GM18499 (cell line): ENCODE data around the gene TNRC6A.
"Not testable (repeated sequence)": the region's sequence is repeated elsewhere in the genome, so short reads cannot be mapped to it uniquely, and the experiment has no call there.

Source experiments
- ATAC-seq: cut with Tn5 transposase; IDR thresholded peaks from one replicate; pipeline ENCODE4 v1.9.1; 2021; ENCODE audit warnings: moderate number of reproducible peaks; ENCODE audit not compliant: insufficient read depth, unreplicated experiment

TNRC6A gene

GRCh38 chr16:24807301-24807700 lies 77.8 kb downstream of the TNRC6A start:
- ATAC-seq: no peak

- ATAC-seq: no peak
Observed at GRCh38 chr16:24810951-24811843, 81.7 kb downstream of the TNRC6A start.

- not testable (repeated sequence) for ATAC-seq
Observed at GRCh38 chr16:24812813-24813212, 83.4 kb downstream of the TNRC6A start.

GRCh38 chr16:24815021-24815420 lies 85.6 kb downstream of the TNRC6A start:
- ATAC-seq: no peak

GRCh38 chr16:24816688-24817087 lies 87.2 kb downstream of the TNRC6A start:
- no peak for ATAC-seq

- no peak for ATAC-seq
Observed at GRCh38 chr16:24819462-24820040, 90.1 kb downstream of the TNRC6A start.

- ATAC-seq: no peak
Observed at GRCh38 chr16:24820522-24820921, 91.1 kb downstream of the TNRC6A start.

GRCh38 chr16:24821129-24821528 lies 91.7 kb downstream of the TNRC6A start:
- no peak for ATAC-seq

- no peak for ATAC-seq
Observed at GRCh38 chr16:24822542-24822941, 93.1 kb downstream of the TNRC6A start.

GRCh38 chr16:24822974-24823373 lies 93.5 kb downstream of the TNRC6A start:
- no peak for ATAC-seq

GRCh38 chr16:24825696-24826095 lies 96.2 kb downstream of the TNRC6A start:
- no peak for ATAC-seq

GRCh38 chr16:24826096-24826690 lies 96.7 kb downstream of the TNRC6A start:
- no peak for ATAC-seq

- ATAC-seq: no peak
Observed at GRCh38 chr16:24826817-24827566, 97.5 kb downstream of the TNRC6A start.

GRCh38 chr16:24829153-24829552 lies 99.7 kb downstream of the TNRC6A start:
- no peak for ATAC-seq

- ATAC-seq: no peak
Observed at GRCh38 chr16:24833352-24833751, 103.9 kb downstream of the TNRC6A start.

GRCh38 chr16:24834459-24835335 lies 105.2 kb downstream of the TNRC6A start:
- ATAC-seq: no peak

- no peak for ATAC-seq
Observed at GRCh38 chr16:24836836-24837235, 107.4 kb downstream of the TNRC6A start.

GRCh38 chr16:24837969-24838368 lies 108.5 kb downstream of the TNRC6A start:
- ATAC-seq: no peak

GRCh38 chr16:24838554-24839266 lies 109.3 kb downstream of the TNRC6A start:
- ATAC-seq: no peak
